Uterus (tissue), 4 donors: ENCODE data around the gene ACOT11. TPM values are rescaled to one million over a fixed set of nuclear protein-coding genes. Genes with fewer than 3 reads are reported as not detected.
A peak's percentile ranks its signal among the peaks of the same experiment; 100 is the strongest.

Experiments
- DNase-seq, 2 donors: peaks; one replicate each; pipeline ENCODE4 v3.0.0-alpha.2; 2019 to 2020
- H3K27ac ChIP-seq, 2 donors: fragments of 200-600 bp; sonication (generic); 1 replicate in 1 of 2; 2 replicates in 1 of 2; pipeline ENCODE4 v1.5.1; 2016 to 2018
- H3K27me3 ChIP-seq, 2 donors: fragments of 200-600 bp; sonication (generic); one replicate each; pipeline ENCODE4 v1.5.1; 2018 to 2019; ENCODE audit warnings: control low read depth in 1 of 2
- H3K36me3 ChIP-seq, 2 donors: fragments of 200-600 bp; sonication (generic); one replicate each; pipeline ENCODE4 v1.5.1; 2019; ENCODE audit warnings: control low read depth in 1 of 2
- H3K4me1 ChIP-seq, 2 donors: fragments of 200-600 bp; sonication (generic); one replicate each; pipeline ENCODE4 v1.5.1; 2018 to 2019; ENCODE audit warnings: control low read depth in 1 of 2
- H3K4me3 ChIP-seq, 2 donors: fragments of 200-600 bp; sonication (generic); 1 replicate in 1 of 2; 2 replicates in 1 of 2; pipeline ENCODE4 v1.5.1; 2018 to 2019; ENCODE audit warnings: mild to moderate bottlenecking in 1 of 2
- H3K9me3 ChIP-seq, 2 donors: fragments of 200-600 bp; sonication (generic); one replicate each; pipeline ENCODE4 v1.5.1; 2019; ENCODE audit warnings: control low read depth in 1 of 2
- CTCF ChIP-seq, 4 experiments: fragments of 200-600 bp in 2 of 4; fragments of 450-650 bp in 2 of 4; sonication (generic) in 2 of 4; IDR thresholded peaks; one replicate each; pipeline ENCODE4 v1.5.1; 2016 to 2019; ENCODE audit warnings: antibody characterized with exemption in 4 of 4, mild to moderate bottlenecking in 2 of 4, moderate library complexity in 1 of 4
- POLR2A ChIP-seq, 2 donors: fragments of 450-650 bp; IDR thresholded peaks; one replicate each; pipeline ENCODE4 v1.6.1; 2016; ENCODE audit warnings: antibody characterized with exemption in 2 of 2, mild to moderate bottlenecking in 1 of 2, moderate library complexity in 1 of 2
- intact Hi-C: fragments of 100-400 bp; cut with DNase I; formaldehyde crosslinking; loops from one replicate; pipeline ENCODE4 v1.15.1; 2023; ENCODE audit warnings: low total_unique reads
- total RNA-seq, 4 donors: library from RNA; depleted of rRNA in 3 of 4; stranded (reverse); fragments of >200 nt in 3 of 4; gene quantifications; one replicate each; pipeline versions ENCODE4 v1.1.0 to v1.2.4, GENCODE V29; 2014 to 2023
- donor health status: DM: yes; HTN: yes; CAD: no.

Gene ACOT11
- total RNA-seq, 4 donors from 2014 or later, result 2.4 to 17.1 (median 10.1) TPM

DNA sequence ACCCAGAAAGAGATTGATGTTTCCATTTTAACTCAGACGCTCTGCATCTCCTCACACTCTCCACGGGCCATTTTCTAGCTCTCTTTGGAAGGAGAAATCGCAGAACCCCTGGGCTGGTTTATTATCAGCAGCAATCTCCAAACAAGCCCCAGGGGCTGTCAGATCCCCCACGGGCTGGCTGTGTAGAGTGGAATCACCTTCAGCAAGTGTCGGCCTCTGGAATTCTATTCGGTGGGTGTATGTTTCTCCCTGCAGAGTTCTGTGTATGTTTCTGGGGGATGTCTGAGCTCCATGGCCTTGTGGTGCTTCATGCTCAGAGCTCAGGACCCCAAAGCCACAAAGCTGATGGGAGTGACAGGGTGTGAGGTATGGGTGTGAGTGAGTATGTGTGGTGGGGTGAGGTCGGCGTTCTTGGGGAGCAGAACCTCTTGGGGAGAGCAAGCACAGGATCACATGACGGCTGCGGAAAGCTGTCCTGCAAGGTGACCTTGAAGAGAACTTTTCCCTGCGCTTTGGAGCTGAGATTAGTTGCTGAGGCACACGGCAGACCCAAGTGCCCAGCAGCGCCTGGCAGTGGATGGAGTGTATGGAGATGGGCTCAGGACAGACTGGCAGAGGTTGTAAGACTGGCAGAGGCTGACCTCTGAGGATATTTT, 489 bp downstream of the ACOT11 start:
- Histone ChIP-seq H3K4me3 (peak overlapping the region; percentile 11 to 28), H3K27ac (peak overlapping the region; percentile 78 to 90), H3K4me1 (peaks cover 0 to 4% of the 10 kb centered on the region in 2 donors), H3K9me3 (no peaks in the 10 kb centered on the region), H3K36me3 (no peaks in the 10 kb centered on the region), H3K27me3 (no peaks in the 10 kb centered on the region)
- intact Hi-C loops, result no loop called here
- no peak for TF ChIP-seq CTCF (IDR thresholded peaks at IDR 0.05)
- no peak for TF ChIP-seq POLR2A (IDR thresholded peaks at IDR 0.05)
- DNase-seq, result no peak

GRCh38 chr1:54549181-54549924, 1.3 kb downstream of the ACOT11 start:
- Histone ChIP-seq H3K9me3 (no peaks in the 10 kb centered on the region), H3K27me3 (no peaks in the 10 kb centered on the region), H3K27ac (peak overlapping the region; percentile 78 to 90), H3K36me3 (no peaks in the 10 kb centered on the region), H3K4me1 (peaks cover 0 to 4% of the 10 kb centered on the region in 2 donors), H3K4me3 (no peak overlapping the region)
- intact Hi-C loops, result no loop called here
- no peak for TF ChIP-seq CTCF (IDR thresholded peaks at IDR 0.05)
- TF ChIP-seq POLR2A (IDR thresholded peaks at IDR 0.05), result no peak
- DNase-seq, result peak in 1 of 2 donors; percentile 18

DNA sequence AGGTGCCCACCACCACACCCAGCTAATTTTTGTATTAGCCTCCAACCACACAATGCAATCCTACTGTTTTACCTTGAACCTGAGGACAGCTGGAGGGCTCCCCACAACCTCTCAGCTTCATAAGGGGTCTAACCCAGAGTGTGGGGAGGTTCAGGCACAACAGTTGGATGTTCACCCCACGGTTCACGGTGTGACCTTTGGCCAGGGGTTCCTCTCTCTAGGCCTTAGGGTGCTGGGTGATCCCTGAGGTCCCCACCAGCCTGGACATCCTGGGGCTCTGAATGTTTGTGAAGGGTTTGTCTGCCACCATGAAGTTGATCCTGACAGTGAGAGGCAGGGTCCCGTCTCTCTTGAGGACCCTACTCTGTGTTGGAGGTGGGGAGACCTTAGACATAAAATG, 3.9 kb downstream of the ACOT11 start:
- no peaks in the 10 kb centered on the region for H3K9me3 ChIP-seq
- no peak overlapping the region for H3K27ac ChIP-seq
- H3K4me1 ChIP-seq, result peaks cover 0 to 4% of the 10 kb centered on the region in 2 donors
- H3K36me3 ChIP-seq, result no peaks in the 10 kb centered on the region
- no peak overlapping the region for H3K4me3 ChIP-seq
- intact Hi-C loops, result no loop called here
- no peak for TF ChIP-seq CTCF (IDR thresholded peaks at IDR 0.05)
- TF ChIP-seq POLR2A (IDR thresholded peaks at IDR 0.05), result no peak
- no peaks in the 10 kb centered on the region for H3K27me3 ChIP-seq
- DNase-seq, result peak in 1 of 2 donors; percentile 2

DNA sequence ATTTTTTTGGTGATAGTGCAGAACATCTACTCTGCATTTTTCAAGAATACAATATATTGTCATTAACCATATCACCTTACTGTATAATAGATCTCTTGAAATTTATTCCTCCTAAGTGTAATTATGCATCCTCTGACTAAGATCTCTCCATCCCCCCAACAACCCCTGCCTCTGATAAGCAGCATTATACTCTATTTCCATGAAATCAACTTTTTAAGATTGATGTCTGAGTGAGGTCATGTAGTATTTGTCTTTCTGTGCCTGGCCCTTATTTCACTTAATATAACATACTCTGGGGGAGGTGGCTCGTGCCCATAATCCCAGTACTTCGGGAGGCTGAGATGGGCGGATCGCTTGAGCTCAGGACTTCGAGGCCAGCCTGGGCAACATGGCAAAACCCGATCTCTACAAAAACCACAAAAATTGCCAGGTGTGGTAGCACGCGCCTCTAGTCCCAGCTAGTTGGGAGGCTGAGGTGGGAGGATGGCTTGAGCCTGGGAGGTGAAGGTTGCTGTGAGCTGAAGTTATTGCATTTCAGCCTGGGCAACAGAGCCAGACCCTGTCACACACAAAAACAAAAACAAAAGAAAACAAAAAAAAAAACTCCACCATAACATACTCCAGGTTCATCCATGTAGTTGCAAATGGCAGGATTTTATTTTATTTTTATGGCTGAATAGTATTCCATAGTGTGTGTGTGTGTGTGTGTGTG, 5.7 kb downstream of the ACOT11 start:
- H3K27ac ChIP-seq, result no peak overlapping the region
- TF ChIP-seq CTCF (IDR thresholded peaks at IDR 0.05) (no peak), POLR2A (IDR thresholded peaks at IDR 0.05) (no peak)
- DNase-seq, result peak in 1 of 2 donors; percentile 1
- no peaks in the 10 kb centered on the region for H3K27me3 ChIP-seq
- H3K9me3 ChIP-seq, result no peaks in the 10 kb centered on the region
- H3K36me3 ChIP-seq, result no peaks in the 10 kb centered on the region
- intact Hi-C loops, result no loop called here
- H3K4me3 ChIP-seq, result no peak overlapping the region
- H3K4me1 ChIP-seq, result no peaks in the 10 kb centered on the region

DNA sequence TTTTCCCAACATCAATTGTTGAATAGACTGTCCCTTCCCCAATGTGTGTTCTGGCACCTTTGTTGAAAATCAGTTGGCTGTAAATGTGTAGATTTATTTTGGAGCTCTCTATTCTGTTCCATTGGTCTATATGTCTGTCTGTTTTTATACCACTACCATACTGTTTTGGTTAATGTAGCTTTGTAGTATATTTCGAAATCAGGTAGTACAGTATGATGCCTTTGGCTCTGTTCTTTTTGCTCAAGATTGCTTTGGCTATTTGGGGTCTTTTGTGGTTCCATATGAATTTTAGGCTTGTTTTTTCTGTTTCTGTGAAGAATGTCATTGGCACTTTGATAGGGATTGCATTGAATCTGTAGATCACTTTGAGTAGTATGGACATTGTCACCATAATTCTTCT, 8.1 kb downstream of the ACOT11 start:
- H3K9me3 ChIP-seq, result no peaks in the 10 kb centered on the region
- no peak overlapping the region for H3K27ac ChIP-seq
- no peaks in the 10 kb centered on the region for H3K27me3 ChIP-seq
- no peak for DNase-seq
- TF ChIP-seq POLR2A (IDR thresholded peaks at IDR 0.05) (no peak), CTCF (IDR thresholded peaks at IDR 0.05) (no peak)
- H3K4me1 ChIP-seq, result no peaks in the 10 kb centered on the region
- intact Hi-C loops, result no loop called here
- H3K4me3 ChIP-seq, result no peak overlapping the region
- no peaks in the 10 kb centered on the region for H3K36me3 ChIP-seq
